ENCODE results near the gene IL17RD.

Gene IL17RD

DNA sequence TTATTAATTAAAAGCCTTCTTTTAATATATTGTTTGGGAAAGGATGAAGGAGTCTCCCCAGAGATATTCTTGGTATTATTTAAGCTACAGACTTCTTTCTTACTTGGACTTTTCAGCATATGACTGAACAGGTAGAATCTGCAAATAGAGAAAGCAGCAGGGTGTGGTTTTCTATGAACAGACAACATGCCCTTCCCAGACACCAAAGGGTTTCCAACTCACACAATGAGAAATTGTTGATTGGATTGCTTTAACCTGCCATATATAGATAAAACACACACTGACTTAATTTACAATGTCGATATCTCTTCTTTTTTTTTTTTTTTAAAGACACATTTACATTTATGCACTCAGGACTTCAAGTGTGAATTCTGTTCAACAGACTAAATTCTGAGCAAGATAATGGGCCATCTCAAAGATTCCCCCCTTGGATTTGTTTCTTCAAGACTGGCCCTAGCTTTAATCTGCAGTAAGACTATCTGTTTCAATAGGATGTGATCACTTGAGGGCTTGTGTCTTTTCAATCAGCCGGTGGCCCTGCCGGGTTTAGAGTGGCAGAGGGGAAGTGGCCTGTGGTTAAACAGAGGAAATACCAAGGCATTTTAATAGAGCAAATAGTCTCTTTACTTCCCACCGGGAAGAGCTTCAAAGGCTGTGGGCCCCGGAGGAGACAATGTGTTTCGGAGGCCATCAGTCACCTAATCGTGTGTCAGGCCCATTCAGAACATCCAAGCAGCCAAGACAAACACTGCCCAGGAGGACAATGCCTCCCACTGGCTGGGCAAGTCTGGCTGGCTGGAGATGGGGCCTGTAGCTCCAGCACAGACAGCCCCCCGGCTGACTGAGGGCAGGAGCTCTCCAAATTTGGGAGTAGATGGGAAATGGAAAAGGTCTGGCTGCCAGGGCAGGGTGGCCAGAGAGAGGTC, 6.1 kb downstream of the IL17RD start:
- H3K4me3 ChIP-seq (ENCODE audit: low read depth in 1 of 2, low read length in 2 of 2): no peak overlapping the region
- no peak overlapping the region for H3K27ac ChIP-seq (ENCODE audit: low read length)
- no peaks in the 10 kb centered on the region for H3K36me3 ChIP-seq (ENCODE audit: control insufficient read depth in 1 of 2, insufficient read depth in 2 of 2, low read length in 2 of 2)
- peaks cover 0 to 58% of the 10 kb centered on the region in 2 donors for H3K4me1 ChIP-seq (ENCODE audit: control insufficient read depth in 1 of 2, insufficient read depth in 2 of 2, low read length in 2 of 2)
- no peaks in the 10 kb centered on the region for H3K9me3 ChIP-seq (ENCODE audit: control insufficient read depth in 1 of 2, low read length in 2 of 2)
- peaks cover 2% of the 10 kb centered on the region for H3K27me3 ChIP-seq (ENCODE audit: low read depth, low read length)

DNA sequence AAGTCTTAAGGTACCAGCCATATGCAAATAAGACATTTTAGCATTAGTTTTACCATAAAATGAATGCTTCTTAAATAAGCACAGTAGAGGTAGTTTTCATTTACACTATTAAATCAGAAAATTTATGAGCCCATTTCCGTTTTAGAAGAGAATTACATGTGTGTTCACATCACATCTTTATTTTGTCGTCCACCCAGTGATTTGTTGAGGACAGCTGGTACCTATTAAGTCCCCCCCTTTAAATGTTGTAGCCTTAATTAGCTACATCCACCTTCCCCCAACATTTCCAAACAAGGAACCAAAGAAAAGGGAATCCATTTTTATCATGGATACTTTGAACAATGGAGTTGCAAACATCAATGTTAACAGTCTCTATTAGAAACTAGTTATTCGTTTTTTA, 6.8 kb downstream of the IL17RD start:
- Histone ChIP-seq H3K27ac (ENCODE audit: low read length) (no peak overlapping the region), H3K9me3 (ENCODE audit: control insufficient read depth in 1 of 2, low read length in 2 of 2) (no peaks in the 10 kb centered on the region), H3K4me1 (ENCODE audit: control insufficient read depth in 1 of 2, insufficient read depth in 2 of 2, low read length in 2 of 2) (peaks cover 0 to 54% of the 10 kb centered on the region in 2 donors), H3K4me3 (ENCODE audit: low read depth in 1 of 2, low read length in 2 of 2) (no peak overlapping the region), H3K36me3 (ENCODE audit: control insufficient read depth in 1 of 2, insufficient read depth in 2 of 2, low read length in 2 of 2) (no peaks in the 10 kb centered on the region), H3K27me3 (ENCODE audit: low read depth, low read length) (no peaks in the 10 kb centered on the region)

DNA sequence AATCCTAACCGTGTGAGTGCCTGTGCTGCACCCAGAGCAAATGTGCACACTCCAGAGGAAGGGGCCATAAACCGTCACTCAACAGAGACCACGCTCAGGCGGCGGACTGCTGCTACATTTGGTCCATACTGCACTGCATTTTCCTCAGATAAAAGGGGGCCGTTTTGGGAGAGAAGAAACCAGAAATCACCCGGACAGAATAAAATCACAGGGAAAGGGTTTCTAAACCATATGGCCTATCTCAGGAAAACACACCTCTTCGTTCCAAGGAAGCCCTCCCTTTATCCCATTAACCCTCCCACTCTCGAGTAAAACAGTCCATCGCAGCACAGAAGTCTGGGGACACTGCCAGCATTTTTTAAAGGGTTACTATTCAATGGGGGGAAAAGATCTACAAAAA, 7.6 kb downstream of the IL17RD start:
- no peak overlapping the region for H3K4me3 ChIP-seq (ENCODE audit: low read depth in 1 of 2, low read length in 2 of 2)
- H3K36me3 ChIP-seq (ENCODE audit: control insufficient read depth in 1 of 2, insufficient read depth in 2 of 2, low read length in 2 of 2): no peaks in the 10 kb centered on the region
- no peaks in the 10 kb centered on the region for H3K9me3 ChIP-seq (ENCODE audit: control insufficient read depth in 1 of 2, low read length in 2 of 2)
- H3K4me1 ChIP-seq (ENCODE audit: control insufficient read depth in 1 of 2, insufficient read depth in 2 of 2, low read length in 2 of 2): peaks cover 0 to 48% of the 10 kb centered on the region in 2 donors
- no peak overlapping the region for H3K27ac ChIP-seq (ENCODE audit: low read length)
- no peaks in the 10 kb centered on the region for H3K27me3 ChIP-seq (ENCODE audit: low read depth, low read length)

DNA sequence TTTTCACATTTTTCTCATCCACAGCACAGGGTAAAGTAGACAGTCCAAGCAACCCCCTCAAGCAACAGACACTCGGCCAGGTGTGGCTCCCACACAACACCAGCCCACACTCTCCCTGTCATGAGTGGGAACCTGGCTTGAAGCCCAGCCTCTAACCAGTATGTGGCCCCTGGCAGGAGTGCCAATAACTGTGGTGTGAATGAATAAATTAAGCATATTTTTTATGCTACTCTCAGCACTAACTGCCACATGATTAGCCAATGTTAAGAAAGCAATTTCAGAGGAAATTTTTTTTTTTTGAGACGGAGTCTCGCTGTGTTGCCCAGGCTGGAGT, 9.9 kb downstream of the IL17RD start:
- peaks cover 0 to 33% of the 10 kb centered on the region in 2 donors for H3K4me1 ChIP-seq (ENCODE audit: control insufficient read depth in 1 of 2, insufficient read depth in 2 of 2, low read length in 2 of 2)
- no peak overlapping the region for H3K4me3 ChIP-seq (ENCODE audit: low read depth in 1 of 2, low read length in 2 of 2)
- H3K36me3 ChIP-seq (ENCODE audit: control insufficient read depth in 1 of 2, insufficient read depth in 2 of 2, low read length in 2 of 2): no peaks in the 10 kb centered on the region
- H3K27me3 ChIP-seq (ENCODE audit: low read depth, low read length): no peaks in the 10 kb centered on the region
- H3K27ac ChIP-seq (ENCODE audit: low read length): no peak overlapping the region
- no peaks in the 10 kb centered on the region for H3K9me3 ChIP-seq (ENCODE audit: control insufficient read depth in 1 of 2, low read length in 2 of 2)

DNA sequence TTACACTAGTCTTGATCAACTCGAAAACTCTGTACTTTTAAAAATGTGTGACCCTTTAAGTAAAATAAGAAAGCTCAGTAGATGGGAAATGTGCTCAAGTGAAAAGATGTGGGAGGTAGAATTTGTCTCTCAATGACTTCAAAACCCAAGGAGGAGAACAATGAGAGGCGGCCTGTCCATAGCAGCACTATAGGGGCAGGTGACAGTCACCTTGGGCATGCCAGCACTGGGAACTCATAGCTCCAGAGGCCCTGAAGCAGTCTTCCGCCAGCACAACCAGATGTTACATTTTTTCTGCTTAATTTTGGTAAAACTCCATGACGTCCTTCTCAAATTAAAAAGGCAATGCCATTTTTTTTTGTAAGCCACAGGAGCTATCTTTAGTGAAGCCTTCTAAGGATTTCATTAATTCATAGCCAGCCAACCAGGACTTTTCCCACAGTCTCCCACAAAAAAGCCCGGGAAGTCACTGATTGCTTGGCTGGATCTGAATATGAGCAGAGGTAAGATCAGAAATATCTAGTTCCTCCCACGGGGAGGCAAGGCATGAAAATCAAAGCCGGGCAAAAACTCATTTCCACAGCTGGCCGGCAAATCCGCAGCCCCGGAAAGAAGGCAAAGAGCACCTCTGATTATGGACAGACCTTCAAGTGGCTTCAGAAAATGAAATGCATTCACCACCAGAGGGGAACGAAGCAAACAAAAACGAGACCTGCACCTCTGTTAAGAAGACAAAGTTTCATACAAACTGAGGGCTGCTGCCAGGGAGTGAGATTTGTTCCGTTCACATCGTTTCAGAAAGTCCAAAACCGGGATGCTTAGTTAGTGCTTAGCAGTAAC, 10.5 kb downstream of the IL17RD start:
- H3K27ac ChIP-seq (ENCODE audit: low read length): no peak overlapping the region
- no peaks in the 10 kb centered on the region for H3K27me3 ChIP-seq (ENCODE audit: low read depth, low read length)
- no peaks in the 10 kb centered on the region for H3K36me3 ChIP-seq (ENCODE audit: control insufficient read depth in 1 of 2, insufficient read depth in 2 of 2, low read length in 2 of 2)
- H3K4me1 ChIP-seq (ENCODE audit: control insufficient read depth in 1 of 2, insufficient read depth in 2 of 2, low read length in 2 of 2): peaks cover 0 to 28% of the 10 kb centered on the region in 2 donors
- H3K9me3 ChIP-seq (ENCODE audit: control insufficient read depth in 1 of 2, low read length in 2 of 2): no peaks in the 10 kb centered on the region
- no peak overlapping the region for H3K4me3 ChIP-seq (ENCODE audit: low read depth in 1 of 2, low read length in 2 of 2)

DNA sequence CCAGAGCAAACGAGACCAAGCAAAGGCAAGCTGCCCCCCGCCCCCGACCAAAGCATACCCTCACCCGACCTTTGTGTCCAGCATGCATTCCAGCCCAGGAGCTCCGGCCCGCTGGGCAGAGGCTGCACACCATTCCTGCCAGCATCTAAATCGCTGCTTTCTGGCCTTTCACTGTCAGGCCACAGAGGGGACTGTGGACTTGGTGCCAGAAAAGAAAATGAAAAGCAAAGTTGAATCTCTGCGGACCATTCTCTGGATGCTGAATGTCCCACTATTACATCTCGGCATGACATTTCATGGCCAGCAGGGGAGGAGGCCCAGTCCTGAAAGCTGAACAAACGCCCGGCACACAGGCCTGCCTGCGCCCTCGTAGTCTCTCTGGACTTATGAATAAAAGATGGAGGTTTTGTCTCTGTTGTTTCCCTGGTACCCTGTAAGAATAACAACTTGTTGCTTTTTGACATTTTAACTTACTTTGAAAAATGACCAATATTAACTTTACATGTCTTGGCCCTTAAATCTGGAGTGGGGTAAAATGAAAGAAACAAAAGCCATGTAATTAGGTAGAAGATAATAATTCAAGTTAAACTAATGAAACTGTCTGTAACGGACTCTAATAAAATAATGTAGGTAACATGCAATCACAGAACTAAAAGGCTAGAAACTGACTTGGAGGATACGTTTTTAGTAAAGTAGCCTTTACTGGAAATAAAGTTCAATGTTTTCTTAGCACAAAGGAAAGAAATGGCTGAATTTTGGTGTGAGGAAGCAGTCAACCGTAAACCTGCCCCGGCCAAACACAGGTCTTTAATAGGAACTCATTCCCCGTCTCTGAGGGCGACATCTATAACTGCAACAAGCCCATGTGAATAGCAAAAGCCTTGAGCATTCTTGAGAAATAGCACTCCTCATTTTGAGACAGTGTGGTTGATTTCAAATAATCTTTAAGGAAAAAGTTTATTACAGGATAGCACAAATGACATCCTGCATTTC, 12.7 kb downstream of the IL17RD start:
- no peaks in the 10 kb centered on the region for H3K36me3 ChIP-seq (ENCODE audit: control insufficient read depth in 1 of 2, insufficient read depth in 2 of 2, low read length in 2 of 2)
- peaks cover 0 to 20% of the 10 kb centered on the region in 2 donors for H3K4me1 ChIP-seq (ENCODE audit: control insufficient read depth in 1 of 2, insufficient read depth in 2 of 2, low read length in 2 of 2)
- no peak overlapping the region for H3K27ac ChIP-seq (ENCODE audit: low read length)
- no peaks in the 10 kb centered on the region for H3K9me3 ChIP-seq (ENCODE audit: control insufficient read depth in 1 of 2, low read length in 2 of 2)
- H3K27me3 ChIP-seq (ENCODE audit: low read depth, low read length): no peaks in the 10 kb centered on the region
- peak overlapping the region in 1 of 2 donors; percentile 6 for H3K4me3 ChIP-seq (ENCODE audit: low read depth in 1 of 2, low read length in 2 of 2)

DNA sequence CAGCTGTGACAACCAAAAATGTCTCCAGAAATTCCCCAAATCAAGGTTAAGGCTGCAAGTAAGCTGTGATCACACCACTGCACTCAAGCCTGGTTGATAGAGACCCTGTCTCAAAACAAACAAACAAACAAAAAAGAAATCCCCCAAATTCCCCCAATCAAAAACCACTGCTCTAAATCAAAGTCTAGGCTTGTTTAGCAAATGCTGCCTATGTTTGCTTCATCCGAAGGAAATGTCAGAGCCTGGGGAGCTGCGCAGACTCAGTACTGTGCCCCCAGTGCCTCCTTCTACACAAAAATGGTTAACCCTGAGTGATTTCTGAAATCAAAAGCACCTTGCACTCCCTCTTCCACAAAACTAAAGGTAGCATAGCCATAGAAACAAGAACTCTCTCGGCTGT, 13.4 kb downstream of the IL17RD start:
- no peak overlapping the region for H3K27ac ChIP-seq (ENCODE audit: low read length)
- peak overlapping the region in 1 of 2 donors; percentile 6 for H3K4me3 ChIP-seq (ENCODE audit: low read depth in 1 of 2, low read length in 2 of 2)
- H3K27me3 ChIP-seq (ENCODE audit: low read depth, low read length): no peaks in the 10 kb centered on the region
- no peaks in the 10 kb centered on the region for H3K9me3 ChIP-seq (ENCODE audit: control insufficient read depth in 1 of 2, low read length in 2 of 2)
- no peaks in the 10 kb centered on the region for H3K36me3 ChIP-seq (ENCODE audit: control insufficient read depth in 1 of 2, insufficient read depth in 2 of 2, low read length in 2 of 2)
- H3K4me1 ChIP-seq (ENCODE audit: control insufficient read depth in 1 of 2, insufficient read depth in 2 of 2, low read length in 2 of 2): peaks cover 0 to 13% of the 10 kb centered on the region in 2 donors

DNA sequence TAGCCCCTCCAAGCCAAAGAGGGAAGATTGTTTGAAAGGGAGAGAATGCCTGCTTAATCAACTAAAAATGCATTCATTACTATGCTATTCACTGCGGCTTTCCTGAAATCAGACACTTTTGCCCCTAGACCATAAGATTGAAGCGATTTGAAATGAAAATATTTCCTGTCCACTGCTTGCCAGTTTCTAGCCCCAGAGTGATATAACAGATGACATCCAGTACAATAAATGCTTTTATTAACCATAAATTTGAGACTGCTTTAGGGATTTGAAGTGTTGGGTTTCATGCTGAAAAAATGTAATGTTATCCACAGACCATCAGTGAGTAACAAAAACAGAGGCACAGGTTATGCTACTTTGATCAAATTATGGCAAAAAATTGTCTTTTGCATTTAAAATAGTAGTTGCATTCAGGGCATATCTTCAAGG, 14.1 kb downstream of the IL17RD start:
- peaks cover 0 to 12% of the 10 kb centered on the region in 2 donors for H3K4me1 ChIP-seq (ENCODE audit: control insufficient read depth in 1 of 2, insufficient read depth in 2 of 2, low read length in 2 of 2)
- no peak overlapping the region for H3K27ac ChIP-seq (ENCODE audit: low read length)
- H3K27me3 ChIP-seq (ENCODE audit: low read depth, low read length): no peaks in the 10 kb centered on the region

DNA sequence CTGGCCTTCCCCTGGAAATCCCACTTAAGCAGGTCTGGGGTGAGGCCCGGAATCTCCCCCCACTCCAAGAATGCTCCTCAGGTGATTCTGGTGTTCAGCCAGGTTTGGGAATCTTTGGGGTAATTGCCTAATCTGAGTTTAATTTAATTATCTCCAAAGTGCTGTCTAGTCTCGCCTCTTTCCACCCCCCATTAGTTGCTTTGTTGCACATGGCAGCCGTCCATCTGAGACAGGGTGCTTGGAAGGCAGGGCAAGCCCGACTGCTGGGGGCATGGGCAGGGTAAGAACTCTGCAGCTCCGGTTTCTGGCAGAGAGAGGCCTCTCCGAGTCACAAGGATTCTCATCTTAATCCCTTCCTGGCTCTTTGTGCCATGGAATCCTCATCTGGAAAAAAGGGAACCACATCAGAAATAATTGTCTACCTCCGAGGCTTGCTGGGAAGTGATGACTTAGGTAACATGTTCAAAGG, 15.0 kb downstream of the IL17RD start:
- Histone ChIP-seq H3K4me1 (ENCODE audit: control insufficient read depth in 1 of 2, insufficient read depth in 2 of 2, low read length in 2 of 2) (peaks cover 0 to 11% of the 10 kb centered on the region in 2 donors), H3K36me3 (ENCODE audit: control insufficient read depth in 1 of 2, insufficient read depth in 2 of 2, low read length in 2 of 2) (no peaks in the 10 kb centered on the region), H3K9me3 (ENCODE audit: control insufficient read depth in 1 of 2, low read length in 2 of 2) (no peaks in the 10 kb centered on the region), H3K27ac (ENCODE audit: low read length) (peak overlapping the region; percentile 2), H3K4me3 (ENCODE audit: low read depth in 1 of 2, low read length in 2 of 2) (no peak overlapping the region), H3K27me3 (ENCODE audit: low read depth, low read length) (no peaks in the 10 kb centered on the region)

More for the DNA sequence above, 14.1 kb downstream of the IL17RD start:
- no peak overlapping the region for H3K4me3 ChIP-seq (ENCODE audit: low read depth in 1 of 2, low read length in 2 of 2)
- H3K9me3 ChIP-seq (ENCODE audit: control insufficient read depth in 1 of 2, low read length in 2 of 2): no peaks in the 10 kb centered on the region
- no peaks in the 10 kb centered on the region for H3K36me3 ChIP-seq (ENCODE audit: control insufficient read depth in 1 of 2, insufficient read depth in 2 of 2, low read length in 2 of 2)

DNA sequence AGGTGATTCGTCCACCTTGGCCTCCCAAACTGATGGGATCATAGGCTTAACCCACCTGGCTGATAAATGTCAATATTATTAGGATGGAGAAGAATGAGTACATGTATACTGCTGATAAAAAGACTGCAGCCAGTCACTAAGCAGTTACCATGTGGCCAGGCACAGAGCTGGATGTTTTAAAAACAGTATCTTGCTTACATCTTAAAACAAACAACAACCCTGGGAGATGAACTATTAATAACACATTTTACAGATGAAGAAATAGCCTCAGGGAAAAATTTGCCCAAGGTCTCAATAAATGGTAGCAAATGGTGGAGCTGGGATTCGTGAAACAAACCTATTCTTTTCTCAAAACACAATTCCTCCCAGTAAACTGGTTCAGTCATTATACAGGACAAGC, 18.1 kb downstream of the IL17RD start:
- H3K27me3 ChIP-seq (ENCODE audit: low read depth, low read length): no peaks in the 10 kb centered on the region
- H3K27ac ChIP-seq (ENCODE audit: low read length): no peak overlapping the region
- no peaks in the 10 kb centered on the region for H3K9me3 ChIP-seq (ENCODE audit: control insufficient read depth in 1 of 2, low read length in 2 of 2)
- peaks cover 0 to 5% of the 10 kb centered on the region in 2 donors for H3K4me1 ChIP-seq (ENCODE audit: control insufficient read depth in 1 of 2, insufficient read depth in 2 of 2, low read length in 2 of 2)
- H3K4me3 ChIP-seq (ENCODE audit: low read depth in 1 of 2, low read length in 2 of 2): no peak overlapping the region
- H3K36me3 ChIP-seq (ENCODE audit: control insufficient read depth in 1 of 2, insufficient read depth in 2 of 2, low read length in 2 of 2): no peaks in the 10 kb centered on the region
